PC-9 (cell line): ENCODE data around the gene SYNGAP1. TPM values are rescaled to one million over a fixed set of nuclear protein-coding genes. Genes with fewer than 3 reads are reported as not detected.

Source experiments
- BruUV-seq: library from RNA; stranded (reverse); fragments of 400-500 nt; replicated peaks from 2 replicates; lab custom pipeline; 2021; lab: Mats Ljungman, UMichigan
- CTCF ChIA-PET: fragments of 300-600 bp; sonication (Branson Sonifier 250); formaldehyde crosslinking; loops from one replicate; lab custom pipeline; 2022; ENCODE audit warnings: antibody characterized with exemption; lab: Charles Lee
- POLR2A ChIA-PET: fragments of 300-600 bp; sonication (Branson Sonifier 250); formaldehyde crosslinking; loops from one replicate; lab custom pipeline; 2022; ENCODE audit warnings: antibody characterized with exemption; ENCODE audit not compliant: unreplicated experiment; lab: Charles Lee
- DNase-seq, 2 experiments: peaks; one replicate each; pipeline versions ENCODE4 v3.0.0 to v3.0.0-alpha.2; 2015 to 2022; ENCODE audit warnings: mixed read lengths in 1 of 2
- H2AFZ ChIP-seq: fragments of 200-600 bp; sonication (generic); 2 replicates; pipeline ENCODE4 v1.8.1; 2017; ENCODE audit warnings: antibody characterized with exemption
- H3F3A ChIP-seq: fragments of 200-600 bp; sonication (generic); 2 replicates; pipeline ENCODE4 v1.8.1; 2017; ENCODE audit warnings: antibody characterized with exemption, mild to moderate bottlenecking, low read depth; ENCODE audit not compliant: insufficient read depth
- H3K27ac ChIP-seq: fragments of 200-600 bp; sonication (generic); 2 replicates; pipeline ENCODE4 v1.6.1; 2016; ENCODE audit warnings: mixed run types
- H3K27me3 ChIP-seq: fragments of 200-600 bp; sonication (generic); 2 replicates; pipeline ENCODE4 v1.6.1; 2016; ENCODE audit warnings: low read depth, mixed run types; ENCODE audit not compliant: insufficient read depth
- H3K36me3 ChIP-seq: fragments of 200-600 bp; sonication (generic); 2 replicates; pipeline ENCODE4 v1.6.1; 2016; ENCODE audit warnings: low read depth, mixed run types
- H3K4me1 ChIP-seq: fragments of 200-600 bp; sonication (generic); replicated peaks from 2 replicates; pipeline ENCODE4 v1.6.1; 2016; ENCODE audit warnings: mixed run types; ENCODE audit not compliant: insufficient read depth
- H3K4me2 ChIP-seq: fragments of 200-600 bp; sonication (generic); 2 replicates; pipeline ENCODE4 v1.6.1; 2017; ENCODE audit warnings: mixed run types
- H3K4me3 ChIP-seq: fragments of 200-600 bp; sonication (generic); 2 replicates; pipeline ENCODE4 v1.6.1; 2016; ENCODE audit warnings: mixed run types
- H3K79me2 ChIP-seq: fragments of 200-600 bp; sonication (generic); 2 replicates; pipeline ENCODE4 v1.6.1; 2017; ENCODE audit warnings: low read depth, mixed run types
- H3K9me2 ChIP-seq: fragments of 200-600 bp; sonication (generic); 2 replicates; pipeline ENCODE4 v1.8.1; 2017; ENCODE audit warnings: mild to moderate bottlenecking; ENCODE audit not compliant: insufficient read depth
- H3K9me3 ChIP-seq: fragments of 200-600 bp; sonication (generic); 2 replicates; pipeline ENCODE4 v1.8.1; 2016; ENCODE audit warnings: low read depth; ENCODE audit not compliant: insufficient read depth
- H4K20me1 ChIP-seq: fragments of 200-600 bp; sonication (generic); 2 replicates; pipeline ENCODE4 v1.8.1; 2017; ENCODE audit not compliant: insufficient read depth
- EZH2 ChIP-seq: fragments of 200-600 bp; sonication (generic); IDR thresholded peaks from 2 replicates; pipeline ENCODE4 v1.8.0; 2017; ENCODE audit warnings: antibody characterized with exemption, low read depth
- intact Hi-C: fragments of 100-400 bp; cut with micrococcal nuclease; formaldehyde crosslinking; loops from one replicate; pipeline ENCODE4 v1.10.0; 2022; ENCODE audit not compliant: unreplicated experiment
- total RNA-seq: library from RNA; stranded (reverse); gene quantifications from 2 replicates; pipeline ENCODE4 v1.2.3, GENCODE V29; 2021
- TF ChIP-seq, protein P1 (sequence below): fragments of 200-600 bp; sonication (generic); conservative IDR thresholded peaks from 2 replicates; pipeline ENCODE4 v1.6.1; 2017; ENCODE audit warnings: mixed run types, antibody characterized with exemption, mild to moderate bottlenecking, moderate library complexity

The SYNGAP1 gene
- total RNA-seq, 1 experiment from 2014 or later: 17.7 TPM

DNA sequence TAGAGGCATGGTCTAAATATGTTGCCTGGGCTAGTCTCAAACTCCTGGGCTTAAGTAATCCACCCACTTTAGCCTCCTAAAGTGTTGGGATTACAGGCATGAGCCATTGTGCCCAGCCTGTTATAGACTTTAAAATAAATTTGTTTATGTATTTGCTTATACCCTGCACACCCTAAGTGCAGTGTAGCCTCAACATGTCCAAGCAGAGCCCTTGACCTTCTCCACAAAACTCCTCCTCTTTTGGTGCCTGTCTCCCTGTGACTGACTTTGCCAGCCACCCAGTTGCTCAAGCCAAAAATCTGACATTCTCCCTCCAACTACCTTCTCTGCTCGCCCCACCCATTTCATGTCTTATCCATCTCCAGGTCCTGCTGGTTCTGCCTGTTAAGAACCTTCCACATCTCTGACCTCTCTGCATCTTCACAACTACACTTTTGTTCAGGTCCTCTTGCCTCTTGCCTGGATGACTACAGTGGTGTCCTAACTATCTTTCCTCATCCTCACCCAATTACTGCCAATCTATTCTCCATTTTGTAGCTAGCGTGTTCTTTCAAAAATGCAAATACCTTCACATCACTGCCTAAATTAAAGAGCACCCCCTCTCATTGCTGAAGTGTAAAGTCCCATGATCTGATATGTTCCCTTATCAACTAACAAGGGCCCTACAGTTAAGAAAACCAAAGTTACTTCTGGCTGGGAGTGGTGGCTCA is 39.4 kb upstream of the SYNGAP1 start:
- H2AFZ ChIP-seq: no peak overlapping the region
- no peak for DNase-seq
- BruUV-seq: no TSS peak
- no peaks in the 10 kb centered on the region for H3K9me2 ChIP-seq
- no peak overlapping the region for H3K27ac ChIP-seq
- TF ChIP-seq EZH2: no peak
- TF ChIP-seq, protein P1, sequence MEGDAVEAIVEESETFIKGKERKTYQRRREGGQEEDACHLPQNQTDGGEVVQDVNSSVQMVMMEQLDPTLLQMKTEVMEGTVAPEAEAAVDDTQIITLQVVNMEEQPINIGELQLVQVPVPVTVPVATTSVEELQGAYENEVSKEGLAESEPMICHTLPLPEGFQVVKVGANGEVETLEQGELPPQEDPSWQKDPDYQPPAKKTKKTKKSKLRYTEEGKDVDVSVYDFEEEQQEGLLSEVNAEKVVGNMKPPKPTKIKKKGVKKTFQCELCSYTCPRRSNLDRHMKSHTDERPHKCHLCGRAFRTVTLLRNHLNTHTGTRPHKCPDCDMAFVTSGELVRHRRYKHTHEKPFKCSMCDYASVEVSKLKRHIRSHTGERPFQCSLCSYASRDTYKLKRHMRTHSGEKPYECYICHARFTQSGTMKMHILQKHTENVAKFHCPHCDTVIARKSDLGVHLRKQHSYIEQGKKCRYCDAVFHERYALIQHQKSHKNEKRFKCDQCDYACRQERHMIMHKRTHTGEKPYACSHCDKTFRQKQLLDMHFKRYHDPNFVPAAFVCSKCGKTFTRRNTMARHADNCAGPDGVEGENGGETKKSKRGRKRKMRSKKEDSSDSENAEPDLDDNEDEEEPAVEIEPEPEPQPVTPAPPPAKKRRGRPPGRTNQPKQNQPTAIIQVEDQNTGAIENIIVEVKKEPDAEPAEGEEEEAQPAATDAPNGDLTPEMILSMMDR: no peak
- no peaks in the 10 kb centered on the region for H3K79me2 ChIP-seq
- H3F3A ChIP-seq: peaks cover 21% of the 10 kb centered on the region
- H3K4me3 ChIP-seq: no peak overlapping the region
- no peaks in the 10 kb centered on the region for H3K27me3 ChIP-seq
- no peaks in the 10 kb centered on the region for H3K9me3 ChIP-seq
- CTCF ChIA-PET: no interaction called here
- H3K4me2 ChIP-seq: no peak overlapping the region
- no peaks in the 10 kb centered on the region for H4K20me1 ChIP-seq
- POLR2A ChIA-PET: no interaction called here
- intact Hi-C loops: no loop called here
- peaks cover 15% of the 10 kb centered on the region for H3K4me1 ChIP-seq
- no peaks in the 10 kb centered on the region for H3K36me3 ChIP-seq

DNA sequence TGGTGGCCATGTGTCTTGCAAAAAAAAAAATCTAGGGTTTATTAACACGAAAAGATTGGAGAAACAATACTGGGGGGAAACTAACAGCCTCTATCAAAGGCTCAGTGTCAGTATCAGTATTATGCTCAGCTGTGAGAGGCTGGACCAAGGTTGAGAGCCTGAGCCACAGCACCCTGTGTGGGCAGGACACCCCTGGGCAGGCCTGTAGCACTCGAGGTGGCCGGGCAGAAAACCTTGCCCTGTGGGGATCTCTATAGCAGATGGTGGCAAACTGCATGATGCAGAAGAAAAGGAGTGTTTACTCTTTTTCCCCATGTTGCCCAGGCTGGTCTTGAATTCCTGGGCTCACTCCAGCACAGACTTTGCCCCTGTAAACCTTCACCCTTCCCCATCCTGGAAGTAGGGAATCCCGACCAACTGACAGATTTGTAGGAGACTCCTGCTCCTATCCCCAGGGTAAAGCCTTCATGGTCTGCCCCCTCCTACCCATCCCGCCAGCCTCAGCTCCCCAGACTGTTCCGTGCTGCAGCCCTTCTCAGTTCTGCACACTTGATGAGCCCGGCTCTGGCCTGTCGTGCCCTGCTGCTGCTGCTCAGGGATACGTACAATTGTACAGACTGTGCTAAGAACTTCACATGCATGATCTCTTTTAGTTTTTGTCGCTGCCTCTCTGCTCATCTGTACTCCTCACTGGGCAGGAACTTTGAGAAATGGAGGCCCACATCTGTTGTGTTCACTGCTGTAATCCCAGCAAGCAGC is 36.3 kb upstream of the SYNGAP1 start:
- no peaks in the 10 kb centered on the region for H3K79me2 ChIP-seq
- no peaks in the 10 kb centered on the region for H3K36me3 ChIP-seq
- H3K27me3 ChIP-seq: no peaks in the 10 kb centered on the region
- H3F3A ChIP-seq: 0 out of 2 replicates have a peak, but pooled peaks cover 13% of the 10 kb centered on the region
- no peak for DNase-seq
- no peak overlapping the region for H3K27ac ChIP-seq
- ChIA-PET POLR2A (no interaction called here), CTCF (interaction anchor here (0.6 kb wide), 1 partner anchor 770 kb away, joined by 5 read pairs; no protein-coding TSS in a partner anchor)
- intact Hi-C loops: no loop called here
- no TSS peak for BruUV-seq
- TF ChIP-seq, protein P1: no peak
- TF ChIP-seq EZH2: no peak
- H3K4me3 ChIP-seq: no peak overlapping the region
- H3K9me3 ChIP-seq: no peaks in the 10 kb centered on the region
- no peaks in the 10 kb centered on the region for H3K4me1 ChIP-seq
- H2AFZ ChIP-seq: no peak overlapping the region
- no peaks in the 10 kb centered on the region for H4K20me1 ChIP-seq
- no peaks in the 10 kb centered on the region for H3K9me2 ChIP-seq
- no peak overlapping the region for H3K4me2 ChIP-seq

DNA sequence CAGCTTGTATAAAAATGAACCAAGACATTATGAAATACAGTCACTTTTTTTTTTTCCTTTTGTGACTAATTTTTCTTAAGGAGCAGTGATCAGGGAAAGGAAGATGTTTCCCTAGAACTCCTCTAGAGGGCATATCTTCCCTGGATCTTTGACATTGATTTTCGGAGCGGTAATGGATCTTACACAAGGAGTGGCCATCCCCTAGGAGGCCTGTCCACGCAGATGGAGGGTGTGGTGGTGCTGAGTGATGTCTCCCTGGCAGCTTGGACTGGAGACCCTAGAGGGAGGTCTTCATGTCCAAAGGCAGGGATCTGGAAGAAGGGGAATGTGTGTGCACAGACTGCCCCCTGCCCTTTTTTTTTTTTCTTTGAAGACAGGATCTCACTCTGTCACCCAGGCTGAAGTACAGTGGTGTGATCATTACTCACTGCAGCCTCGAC is 35.3 kb upstream of the SYNGAP1 start:
- 0 out of 2 replicates have a peak, but pooled peaks cover 13% of the 10 kb centered on the region for H3F3A ChIP-seq

More for the DNA sequence above, 35.3 kb upstream of the SYNGAP1 start:
- H3K27me3 ChIP-seq: no peaks in the 10 kb centered on the region
- H3K9me2 ChIP-seq: no peaks in the 10 kb centered on the region
- peak in 1 of 2 experiments; percentile 74 for DNase-seq
- POLR2A ChIA-PET: no interaction called here
- no TSS peak for BruUV-seq
- no peak overlapping the region for H3K27ac ChIP-seq
- no peak overlapping the region for H3K4me3 ChIP-seq
- H3K4me1 ChIP-seq: no peaks in the 10 kb centered on the region
- no peaks in the 10 kb centered on the region for H3K79me2 ChIP-seq
- no peaks in the 10 kb centered on the region for H3K9me3 ChIP-seq
- no peak for TF ChIP-seq EZH2
- TF ChIP-seq, protein P1: peak; percentile 69; the same call in 1 of the 2 replicates
- H3K4me2 ChIP-seq: no peak overlapping the region
- H4K20me1 ChIP-seq: no peaks in the 10 kb centered on the region
- H2AFZ ChIP-seq: no peak overlapping the region
- intact Hi-C loops: no loop called here
- H3K36me3 ChIP-seq: no peaks in the 10 kb centered on the region
- CTCF ChIA-PET: interaction anchor here (0.6 to 0.7 kb wide), 2 partner anchors 18 to 769 kb away, joined by 5 read pairs; no protein-coding TSS in a partner anchor
